Esophagus muscularis mucosa (tissue), 4 donors: ENCODE measurements around the gene COL4A1. TPM values are rescaled to one million over a fixed set of nuclear protein-coding genes. Genes with fewer than 3 reads are reported as not detected.

Experiments used
- DNase-seq: peaks from one replicate; pipeline ENCODE4 v3.0.0-alpha.2; 2017; ENCODE audit errors: extremely low spot score
- H3K27ac ChIP-seq, 4 donors: fragments of 200-600 bp; sonication (generic); replicated peaks in 1 of 4; 1 replicate in 3 of 4; 2 replicates in 1 of 4; pipeline ENCODE4 v1.5.1; 2016 to 2019; ENCODE audit warnings: mild to moderate bottlenecking in 1 of 4
- H3K27me3 ChIP-seq, 4 donors: fragments of 200-600 bp; sonication (generic); one replicate each; pipeline versions ENCODE4 v1.5.1 to v1.6.0; 2016 to 2019
- H3K36me3 ChIP-seq, 4 donors: fragments of 200-600 bp; sonication (generic); one replicate each; pipeline ENCODE4 v1.5.1; 2016 to 2019
- H3K4me1 ChIP-seq, 4 donors: fragments of 200-600 bp; sonication (generic); one replicate each; pipeline ENCODE4 v1.5.1; 2016 to 2019
- H3K4me3 ChIP-seq, 4 donors: fragments of 200-600 bp; sonication (generic); 1 replicate in 2 of 4; 2 replicates in 2 of 4; pipeline ENCODE4 v1.5.1; 2016 to 2019; ENCODE audit warnings: mild to moderate bottlenecking in 4 of 4, moderate library complexity in 1 of 4
- H3K9me3 ChIP-seq, 4 donors: fragments of 200-600 bp; sonication (generic); 1 replicate in 3 of 4; 2 replicates in 1 of 4; pipeline ENCODE4 v1.5.1; 2016 to 2019
- CTCF ChIP-seq, 3 experiments: fragments of 200-600 bp in 2 of 3; fragments of 450-650 bp in 1 of 3; sonication (generic) in 2 of 3; IDR thresholded peaks; one replicate each; pipeline ENCODE4 v1.5.1; 2017 to 2019; ENCODE audit warnings: antibody characterized with exemption in 3 of 3, mild to moderate bottlenecking in 2 of 3, moderate library complexity in 1 of 3
- EP300 ChIP-seq: sonication (generic); formaldehyde crosslinking; IDR thresholded peaks from one replicate; pipeline ENCODE4 v1.6.1; 2017; ENCODE audit warnings: antibody characterized with exemption
- POLR2A ChIP-seq: fragments of 450-650 bp; IDR thresholded peaks from one replicate; pipeline ENCODE4 v1.6.1; 2017; ENCODE audit warnings: antibody characterized with exemption, moderate library complexity, mild to moderate bottlenecking, low read depth
- POLR2AphosphoS5 ChIP-seq, 2 donors: sonication (generic); formaldehyde crosslinking; IDR thresholded peaks; one replicate each; pipeline ENCODE4 v1.6.1; 2017; ENCODE audit warnings: antibody characterized with exemption in 2 of 2
- WGBS: methylation state at CpG from one replicate; pipeline ENCODE4 v1.1.5; 2018; 5-methylcytosine and 5-hydroxymethylcytosine counted together
- intact Hi-C: fragments of 100-400 bp; cut with DNase I; formaldehyde crosslinking; loops from one replicate; pipeline ENCODE4 v1.15.1; 2023
- total RNA-seq, 4 donors: library from RNA; depleted of rRNA; stranded (reverse); fragments of >200 nt; gene quantifications; one replicate each; pipeline versions ENCODE4 v1.1.0 to v1.2.1, GENCODE V29; 2016

Gene COL4A1
- total RNA-seq, 4 donors from 2014 or later: 328 to 578 (median 405) TPM

GRCh38 chr13:110305001-110305400 is 2.0 kb downstream of the COL4A1 start:
- Histone ChIP-seq H3K4me3 (peak overlapping the region; percentile 93 to 97 (median 94)), H3K27ac (peak overlapping the region; percentile 99), H3K9me3 (no peaks in the 10 kb centered on the region), H3K36me3 (no peaks in the 10 kb centered on the region), H3K4me1 (peaks cover 50 to 68% (median 63%) of the 10 kb centered on the region in 4 donors), H3K27me3 (peaks cover 0 to 5% (median 2%) of the 10 kb centered on the region in 4 donors)
- DNase-seq: no peak
- intact Hi-C loops: loop anchor here (5.0 kb wide), 2 partner anchors 37 to 112 kb away; no protein-coding TSS in a partner anchor
- WGBS: 26% methylated on average over 4 of the region's 4 CpGs
- TF ChIP-seq POLR2A: no peak
- no peak for TF ChIP-seq EP300
- TF ChIP-seq CTCF (IDR thresholded peaks at IDR 0.05): no peak
- no peak for TF ChIP-seq POLR2AphosphoS5 (IDR thresholded peaks at IDR 0.05)

DNA sequence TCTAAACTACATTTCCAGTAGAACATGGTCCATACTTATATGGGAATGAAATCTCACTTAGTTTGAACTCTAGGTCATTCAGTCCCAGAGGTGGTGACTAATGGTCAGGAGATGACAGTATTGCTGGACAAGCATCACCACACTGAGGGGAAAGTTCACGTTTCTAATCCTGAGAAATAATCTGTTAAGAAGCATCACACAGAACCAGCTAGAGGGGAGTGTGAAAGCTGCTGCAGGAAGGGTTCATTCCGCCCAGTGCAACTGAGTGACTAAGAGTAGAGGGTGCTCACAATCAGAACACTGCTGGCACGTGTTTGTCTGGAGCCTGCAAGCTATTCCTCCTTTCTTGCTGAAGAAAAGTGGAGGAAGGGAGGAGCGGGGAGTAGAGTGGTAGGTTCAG is 2.7 kb downstream of the COL4A1 start:
- WGBS: 32% methylated on average over 4 of the region's 4 CpGs
- TF ChIP-seq POLR2AphosphoS5 (IDR thresholded peaks at IDR 0.05): peak in 1 of 2 donors; percentile 75
- TF ChIP-seq CTCF (IDR thresholded peaks at IDR 0.05): no peak
- TF ChIP-seq POLR2A: no peak
- no peak for TF ChIP-seq EP300
- Histone ChIP-seq H3K4me3 (peak overlapping the region; percentile 93 to 97 (median 94)), H3K27ac (peak overlapping the region; percentile 99), H3K27me3 (peaks cover 0 to 5% (median 2%) of the 10 kb centered on the region in 4 donors), H3K9me3 (no peaks in the 10 kb centered on the region), H3K36me3 (peaks cover 0 to 2% (median 0%) of the 10 kb centered on the region in 4 donors), H3K4me1 (peaks cover 50 to 68% (median 63%) of the 10 kb centered on the region in 4 donors)
- DNase-seq: no peak
- intact Hi-C loops: loop anchor here (5.0 kb wide), 2 partner anchors 37 to 57 kb away; no protein-coding TSS in a partner anchor

GRCh38 chr13:110303644-110304043 is 3.3 kb downstream of the COL4A1 start:
- H3K9me3 ChIP-seq: no peaks in the 10 kb centered on the region
- peaks cover 0 to 8% (median 0%) of the 10 kb centered on the region in 4 donors for H3K36me3 ChIP-seq
- H3K4me1 ChIP-seq: peaks cover 52 to 69% (median 65%) of the 10 kb centered on the region in 4 donors
- WGBS: 74% methylated on average over 7 of the region's 7 CpGs
- no peak for DNase-seq
- TF ChIP-seq CTCF (IDR thresholded peaks at IDR 0.05) (no peak), POLR2AphosphoS5 (IDR thresholded peaks at IDR 0.05) (no peak), EP300 (no peak), POLR2A (no peak)
- peak overlapping the region; percentile 93 to 97 (median 94) for H3K4me3 ChIP-seq
- peaks cover 0 to 5% (median 2%) of the 10 kb centered on the region in 4 donors for H3K27me3 ChIP-seq
- intact Hi-C loops: loop anchor here (5.0 kb wide), 2 partner anchors 36 to 56 kb away; no protein-coding TSS in a partner anchor
- peak overlapping the region; percentile 99 for H3K27ac ChIP-seq

- no peak for DNase-seq
- TF ChIP-seq POLR2AphosphoS5 (IDR thresholded peaks at IDR 0.05) (no peak), CTCF (IDR thresholded peaks at IDR 0.05) (no peak), EP300 (no peak), POLR2A (no peak)
- 89% methylated on average over 2 of the region's 2 CpGs for WGBS
- Histone ChIP-seq H3K36me3 (peaks cover 0 to 8% (median 0%) of the 10 kb centered on the region in 4 donors), H3K27me3 (peaks cover 0 to 5% (median 2%) of the 10 kb centered on the region in 4 donors), H3K9me3 (no peaks in the 10 kb centered on the region), H3K4me1 (peaks cover 55 to 76% (median 71%) of the 10 kb centered on the region in 4 donors), H3K27ac (peak overlapping the region; percentile 99), H3K4me3 (no peak overlapping the region)
- intact Hi-C loops: loop anchor here (5.0 kb wide), 2 partner anchors 36 to 56 kb away; no protein-coding TSS in a partner anchor
Observed at GRCh38 chr13:110302997-110303396, 4.0 kb downstream of the COL4A1 start.
